Right atrium auricular region (tissue), 2 donors: ENCODE measurements around the gene DCAF15. TPM values are rescaled to one million over a fixed set of nuclear protein-coding genes. Genes with fewer than 3 reads are reported as not detected.
"Not testable (repeated sequence)": the region's sequence is repeated elsewhere in the genome, so short reads cannot be mapped to it uniquely, and the experiment has no call there.

ENCODE experiments used
- DNase-seq: peaks from one replicate; pipeline ENCODE4 v3.0.0-alpha.2; 2019; ENCODE audit warnings: low spot score
- H3K27ac ChIP-seq, 2 donors: fragments of 200-600 bp; sonication (generic); 1 replicate in 1 of 2; 2 replicates in 1 of 2; pipeline ENCODE4 v1.5.1; 2016 to 2019
- H3K27me3 ChIP-seq, 2 donors: fragments of 200-600 bp; sonication (generic); one replicate each; pipeline versions ENCODE4 v1.5.1 to v1.6.0; 2017 to 2019
- H3K36me3 ChIP-seq: fragments of 200-600 bp; sonication (generic); one replicate; pipeline ENCODE4 v1.5.1; 2016
- H3K4me1 ChIP-seq, 2 donors: fragments of 200-600 bp; sonication (generic); one replicate each; pipeline versions ENCODE4 v1.5.1 to v1.6.0; 2017 to 2019
- H3K4me3 ChIP-seq, 2 donors: fragments of 200-600 bp; sonication (generic); 1 replicate in 1 of 2; 2 replicates in 1 of 2; pipeline ENCODE4 v1.5.1; 2017 to 2019; ENCODE audit warnings: mild to moderate bottlenecking in 1 of 2, moderate library complexity in 1 of 2
- H3K9me3 ChIP-seq, 2 donors: fragments of 200-600 bp; sonication (generic); one replicate each; pipeline ENCODE4 v1.5.1; 2019
- total RNA-seq, 2 donors: library from RNA; depleted of rRNA; stranded (reverse); fragments of >200 nt; gene quantifications; one replicate each; pipeline ENCODE4 v1.1.0, GENCODE V29; 2016
- TF ChIP-seq, protein P1 (sequence below), 2 donors: fragments of 200-600 bp; sonication (generic); IDR thresholded peaks; one replicate each; pipeline ENCODE4 v1.5.1; 2019; ENCODE audit warnings: antibody characterized with exemption in 2 of 2

Gene DCAF15
- total RNA-seq, 2 donors from 2014 or later, result 10.6 to 12.2 TPM

DNA sequence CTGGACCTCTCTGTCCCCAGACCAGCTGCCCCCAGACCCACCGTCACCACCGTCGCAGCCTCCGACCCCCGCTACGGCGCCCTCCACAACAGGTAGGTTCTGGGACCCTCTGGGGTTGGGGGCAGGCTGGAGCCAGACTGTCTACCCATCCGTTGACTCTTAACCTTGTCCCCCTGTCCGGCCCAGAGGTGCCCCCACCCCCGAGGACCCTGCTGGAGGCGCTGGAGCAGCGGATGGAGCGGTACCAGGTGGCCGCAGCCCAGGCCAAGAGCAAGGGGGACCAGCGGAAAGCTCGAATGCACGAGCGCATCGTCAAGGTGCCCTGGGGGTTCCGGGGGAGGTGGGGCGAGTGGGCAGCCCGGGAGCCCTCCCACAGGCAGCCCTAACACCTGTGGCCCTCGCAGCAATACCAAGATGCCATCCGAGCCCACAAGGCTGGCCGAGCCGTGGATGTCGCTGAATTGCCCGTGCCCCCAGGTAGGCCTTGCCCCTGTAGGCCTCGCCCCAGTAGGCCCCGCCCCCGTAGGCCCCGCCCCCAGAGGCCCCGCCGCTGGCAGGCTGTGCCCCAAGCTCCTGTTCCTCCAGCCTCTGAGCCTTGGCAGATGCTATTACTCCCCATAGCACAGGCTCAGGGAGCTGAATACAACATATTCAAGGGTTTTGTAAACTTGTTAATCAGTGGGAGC, 33.4 kb upstream of the DCAF15 start:
- Histone ChIP-seq H3K4me3 (no peak overlapping the region), H3K4me1 (no peaks in the 10 kb centered on the region), H3K36me3 (peaks cover 70% of the 10 kb centered on the region), H3K9me3 (no peaks in the 10 kb centered on the region), H3K27me3 (no peaks in the 10 kb centered on the region), H3K27ac (no peak overlapping the region)
- DNase-seq, result no peak
- TF ChIP-seq, protein P1, sequence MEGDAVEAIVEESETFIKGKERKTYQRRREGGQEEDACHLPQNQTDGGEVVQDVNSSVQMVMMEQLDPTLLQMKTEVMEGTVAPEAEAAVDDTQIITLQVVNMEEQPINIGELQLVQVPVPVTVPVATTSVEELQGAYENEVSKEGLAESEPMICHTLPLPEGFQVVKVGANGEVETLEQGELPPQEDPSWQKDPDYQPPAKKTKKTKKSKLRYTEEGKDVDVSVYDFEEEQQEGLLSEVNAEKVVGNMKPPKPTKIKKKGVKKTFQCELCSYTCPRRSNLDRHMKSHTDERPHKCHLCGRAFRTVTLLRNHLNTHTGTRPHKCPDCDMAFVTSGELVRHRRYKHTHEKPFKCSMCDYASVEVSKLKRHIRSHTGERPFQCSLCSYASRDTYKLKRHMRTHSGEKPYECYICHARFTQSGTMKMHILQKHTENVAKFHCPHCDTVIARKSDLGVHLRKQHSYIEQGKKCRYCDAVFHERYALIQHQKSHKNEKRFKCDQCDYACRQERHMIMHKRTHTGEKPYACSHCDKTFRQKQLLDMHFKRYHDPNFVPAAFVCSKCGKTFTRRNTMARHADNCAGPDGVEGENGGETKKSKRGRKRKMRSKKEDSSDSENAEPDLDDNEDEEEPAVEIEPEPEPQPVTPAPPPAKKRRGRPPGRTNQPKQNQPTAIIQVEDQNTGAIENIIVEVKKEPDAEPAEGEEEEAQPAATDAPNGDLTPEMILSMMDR (IDR thresholded peaks at IDR 0.05), result no peak

DNA sequence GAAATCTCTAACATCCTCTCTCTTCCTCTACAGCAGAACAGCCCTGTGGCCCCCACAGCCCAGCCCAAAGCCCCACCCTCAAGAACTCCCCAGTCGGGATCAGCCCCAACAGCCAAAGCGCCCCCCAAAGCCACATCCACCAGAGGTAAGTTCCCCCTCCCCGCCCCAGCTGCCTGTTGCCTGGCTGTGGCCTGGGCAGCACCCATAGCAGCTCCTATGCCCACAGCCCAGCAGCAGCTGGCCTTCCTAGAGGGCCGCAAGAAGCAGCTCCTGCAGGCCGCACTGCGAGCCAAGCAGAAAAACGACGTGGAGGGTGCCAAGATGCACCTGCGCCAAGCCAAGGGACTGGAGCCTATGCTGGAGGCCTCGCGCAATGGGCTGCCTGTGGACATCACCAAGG, 31.8 kb upstream of the DCAF15 start:
- TF ChIP-seq, protein P1 (IDR thresholded peaks at IDR 0.05), result no peak
- no peak for DNase-seq
- Histone ChIP-seq H3K27ac (no peak overlapping the region), H3K36me3 (peaks cover 77% of the 10 kb centered on the region), H3K9me3 (no peaks in the 10 kb centered on the region), H3K27me3 (no peaks in the 10 kb centered on the region), H3K4me3 (no peak overlapping the region), H3K4me1 (no peaks in the 10 kb centered on the region)

DNA sequence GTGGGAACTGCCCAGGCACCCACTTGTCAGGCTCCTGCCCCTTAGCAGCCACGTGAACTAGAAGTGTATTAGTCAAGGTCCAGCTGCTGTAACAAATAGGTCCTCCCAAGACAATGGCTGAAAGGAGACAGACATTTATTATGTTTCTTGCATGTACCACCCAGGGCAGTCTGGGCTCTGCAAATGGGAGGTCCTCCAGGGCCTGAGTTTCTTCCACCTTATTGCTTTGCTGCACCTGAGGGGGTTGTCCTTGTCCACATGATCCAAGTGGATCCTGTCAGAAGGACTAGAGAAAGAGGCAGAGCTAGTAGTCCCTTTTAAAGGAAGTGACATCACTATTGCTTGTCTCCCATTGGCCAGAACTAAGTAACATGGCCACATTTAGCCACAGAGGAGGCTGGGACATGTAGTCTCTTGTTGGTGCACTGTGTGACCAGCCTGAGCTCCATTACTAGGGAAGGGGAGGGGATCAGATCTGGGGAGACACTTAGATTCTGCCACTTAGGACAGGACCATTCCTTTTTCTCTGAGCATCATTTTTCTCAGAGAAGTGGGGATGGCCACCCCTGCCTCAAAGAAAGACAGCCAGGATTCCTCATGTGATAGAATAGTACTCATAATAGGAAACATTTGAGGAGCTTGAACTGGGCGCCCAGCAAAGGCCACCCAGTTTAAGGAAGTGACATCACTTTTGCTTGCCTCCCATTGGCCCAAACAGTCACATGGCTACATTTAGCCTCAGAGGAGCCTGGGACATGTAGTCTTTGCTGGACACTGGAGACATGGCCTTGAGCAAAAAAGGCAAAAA, 31.2 kb upstream of the DCAF15 start:
- H3K36me3 ChIP-seq, result peaks cover 73% of the 10 kb centered on the region
- H3K9me3 ChIP-seq, result no peaks in the 10 kb centered on the region

DNA sequence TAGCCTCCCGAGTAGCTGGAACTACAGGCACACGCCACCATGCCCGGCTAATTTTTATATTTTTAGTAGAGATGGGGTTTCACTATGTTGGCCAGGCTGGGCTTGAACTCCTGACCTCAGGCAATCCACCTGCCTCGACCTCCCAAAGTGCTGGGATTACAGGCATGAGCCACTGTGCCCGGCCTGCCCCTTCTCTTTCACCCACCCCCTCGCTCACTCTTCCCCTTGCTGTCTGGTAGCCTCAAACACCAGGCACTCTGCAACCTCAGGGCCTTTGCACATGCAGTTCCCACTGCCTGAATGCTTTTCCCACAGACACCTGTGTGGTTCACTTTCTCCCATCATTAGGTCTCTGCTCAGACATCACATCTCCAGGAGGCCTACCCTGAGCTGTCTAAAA, 30.2 kb upstream of the DCAF15 start:
- not testable (repeated sequence) for H3K9me3 ChIP-seq, H3K4me3 ChIP-seq, DNase-seq, H3K27me3 ChIP-seq, H3K4me1 ChIP-seq, H3K27ac ChIP-seq
- peaks cover 73% of the 10 kb centered on the region for H3K36me3 ChIP-seq

More for the DNA sequence above, 31.2 kb upstream of the DCAF15 start:
- no peak overlapping the region for H3K27ac ChIP-seq
- no peaks in the 10 kb centered on the region for H3K27me3 ChIP-seq
- H3K4me1 ChIP-seq, result no peaks in the 10 kb centered on the region
- TF ChIP-seq, protein P1 (IDR thresholded peaks at IDR 0.05), result no peak
- no peak overlapping the region for H3K4me3 ChIP-seq
- no peak for DNase-seq

DNA sequence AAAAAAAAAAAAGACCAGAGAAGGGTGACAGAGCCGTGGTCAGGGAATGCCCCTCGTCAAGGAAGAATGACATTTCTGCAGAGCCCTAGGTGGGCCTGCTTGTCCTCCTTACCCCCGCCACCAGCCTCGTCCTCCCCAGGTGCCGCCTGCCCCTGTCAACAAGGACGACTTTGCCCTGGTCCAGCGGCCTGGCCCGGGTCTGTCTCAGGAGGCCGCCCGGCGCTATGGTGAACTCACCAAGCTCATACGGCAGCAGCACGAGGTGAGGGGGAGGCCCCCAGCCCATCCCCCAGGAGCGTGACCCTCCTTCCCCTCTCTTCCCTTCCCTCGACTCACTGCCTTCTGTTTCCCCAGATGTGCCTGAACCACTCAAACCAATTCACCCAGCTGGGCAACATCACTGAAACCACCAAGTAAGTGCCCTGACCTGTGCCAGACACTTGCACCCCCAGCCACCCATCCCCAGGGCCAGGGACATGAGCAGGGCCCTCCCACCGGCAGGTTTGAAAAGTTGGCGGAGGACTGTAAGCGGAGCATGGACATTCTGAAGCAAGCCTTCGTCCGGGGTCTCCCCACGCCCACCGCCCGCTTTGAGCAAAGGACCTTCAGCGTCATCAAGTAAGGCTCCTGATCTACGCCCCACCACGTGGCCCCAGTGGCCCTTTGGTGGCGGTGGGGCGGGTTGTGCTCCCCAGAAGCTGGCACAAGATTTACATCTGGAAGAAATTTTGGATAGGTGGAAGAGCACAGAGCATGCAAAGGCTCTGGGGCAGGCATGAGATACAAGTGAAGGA, 28.9 kb upstream of the DCAF15 start:
- H3K9me3 ChIP-seq, result no peaks in the 10 kb centered on the region
- no peaks in the 10 kb centered on the region for H3K4me1 ChIP-seq
- peaks cover 62% of the 10 kb centered on the region for H3K36me3 ChIP-seq
- TF ChIP-seq, protein P1 (IDR thresholded peaks at IDR 0.05), result no peak
- no peak overlapping the region for H3K27ac ChIP-seq
- H3K27me3 ChIP-seq, result no peaks in the 10 kb centered on the region
- no peak overlapping the region for H3K4me3 ChIP-seq
- DNase-seq, result no peak

DNA sequence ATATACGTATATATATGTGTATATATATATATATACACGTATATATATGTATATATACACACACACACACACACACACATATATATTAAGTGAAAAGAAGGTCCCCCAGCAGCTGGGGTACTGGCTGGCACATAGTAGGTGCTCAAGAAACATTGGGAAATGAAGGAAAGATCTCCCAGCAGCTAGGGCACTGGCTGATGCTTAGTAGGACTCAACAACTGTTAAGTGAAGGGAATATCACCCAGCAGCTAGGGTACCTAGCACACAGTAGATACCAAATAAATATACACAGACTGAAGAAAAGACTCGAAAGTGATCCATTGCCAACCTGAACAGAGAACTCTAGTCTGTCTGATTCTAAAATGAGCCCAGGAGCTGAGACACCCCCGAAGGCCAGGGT, 26.3 kb upstream of the DCAF15 start:
- TF ChIP-seq, protein P1 (IDR thresholded peaks at IDR 0.05), result no peak
- no peak for DNase-seq
- Histone ChIP-seq H3K27me3 (no peaks in the 10 kb centered on the region), H3K27ac (no peak overlapping the region), H3K4me1 (no peaks in the 10 kb centered on the region), H3K4me3 (no peak overlapping the region), H3K9me3 (no peaks in the 10 kb centered on the region), H3K36me3 (peaks cover 51% of the 10 kb centered on the region)
